DMS 273 (cell line): ENCODE results near the gene MAML1.

Source experiments
- DNase-seq: peaks from one replicate; lab custom pipeline; 2025; ENCODE audit not compliant: unreplicated experiment; lab: John Stamatoyannopoulos, UW

The MAML1 gene

DNA sequence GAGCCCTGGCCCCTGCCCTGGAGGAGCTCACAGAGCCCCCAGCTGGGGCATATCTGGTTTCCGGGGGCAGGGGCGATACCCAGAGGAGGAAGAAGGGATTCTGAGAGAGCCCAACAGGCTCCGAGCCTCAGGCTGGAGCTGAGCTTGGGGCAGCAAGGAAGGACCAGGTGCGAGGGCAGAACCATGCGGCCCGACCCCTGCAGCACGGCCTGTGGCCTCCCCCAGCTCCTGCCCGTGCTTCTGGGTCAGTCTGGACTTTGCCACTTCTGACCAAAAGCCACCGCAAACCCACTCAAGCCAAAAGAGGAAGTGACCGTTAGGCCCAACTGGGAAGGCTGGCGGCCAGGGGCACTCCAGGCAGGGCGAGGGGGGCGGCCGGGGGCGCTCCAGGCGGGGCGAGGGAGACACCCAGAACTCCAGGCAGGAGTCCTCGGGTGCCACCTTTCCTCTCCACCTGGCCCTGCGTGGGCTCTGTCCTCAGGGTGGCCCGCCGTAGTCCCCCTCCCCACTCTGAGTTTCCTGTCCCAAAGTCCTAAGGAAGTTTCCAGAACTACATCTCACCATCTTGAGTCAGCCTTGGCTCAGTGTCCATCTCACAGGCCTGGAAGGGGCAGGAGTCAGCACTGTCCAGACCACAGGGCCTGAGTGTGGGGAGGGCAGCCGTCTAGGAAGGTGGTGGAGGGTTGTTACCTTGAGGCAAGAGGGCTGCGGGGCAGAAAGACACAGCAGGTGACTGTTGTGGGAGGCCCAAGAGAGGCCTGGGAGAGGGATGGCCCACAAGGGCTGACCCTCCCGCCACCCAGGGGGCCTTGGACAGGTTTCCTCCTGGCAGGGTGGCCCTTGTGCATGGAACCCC is 60.2 kb downstream of the MAML1 start:
- no peak for DNase-seq

DNA sequence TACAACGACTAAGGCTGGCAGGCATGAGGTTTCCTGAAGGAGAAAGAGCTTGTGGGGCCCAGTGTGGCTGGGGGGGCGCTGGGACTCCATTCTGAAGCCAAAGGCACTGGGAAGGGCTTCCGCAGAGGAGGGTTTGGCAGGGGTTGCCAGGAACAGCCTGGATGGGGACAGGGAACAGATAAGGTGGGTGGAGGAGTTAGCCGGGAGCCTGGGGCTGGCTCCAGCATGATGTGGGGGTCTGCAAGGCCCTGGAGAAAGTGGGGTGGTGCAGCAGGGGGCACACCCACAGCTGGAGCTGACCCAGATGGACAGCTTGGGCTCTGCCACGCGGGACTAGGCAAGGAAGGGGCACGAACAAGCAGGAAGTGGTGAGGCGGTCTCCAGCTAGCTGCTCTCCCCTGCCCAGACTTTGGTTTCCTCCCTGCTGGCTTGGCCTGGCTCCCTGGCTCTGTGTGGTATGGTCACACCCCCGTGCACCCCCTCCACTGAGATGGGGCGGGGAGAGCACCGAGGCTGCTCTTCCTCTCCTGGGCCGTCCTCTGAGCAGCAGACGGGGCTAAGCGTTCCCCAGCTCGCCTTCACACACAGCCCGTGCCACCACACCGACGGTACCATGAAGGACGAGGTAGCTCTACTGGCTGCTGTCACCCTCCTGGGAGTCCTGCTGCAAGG is 61.0 kb downstream of the MAML1 start, which contains the start of gene LTC4S:
Gene LTC4S (plus strand): TSS at position 519 of the 672 bp plus-strand sequence. CDS start 95 bp downstream, at position 614.
- peak; percentile 49 for DNase-seq

DNA sequence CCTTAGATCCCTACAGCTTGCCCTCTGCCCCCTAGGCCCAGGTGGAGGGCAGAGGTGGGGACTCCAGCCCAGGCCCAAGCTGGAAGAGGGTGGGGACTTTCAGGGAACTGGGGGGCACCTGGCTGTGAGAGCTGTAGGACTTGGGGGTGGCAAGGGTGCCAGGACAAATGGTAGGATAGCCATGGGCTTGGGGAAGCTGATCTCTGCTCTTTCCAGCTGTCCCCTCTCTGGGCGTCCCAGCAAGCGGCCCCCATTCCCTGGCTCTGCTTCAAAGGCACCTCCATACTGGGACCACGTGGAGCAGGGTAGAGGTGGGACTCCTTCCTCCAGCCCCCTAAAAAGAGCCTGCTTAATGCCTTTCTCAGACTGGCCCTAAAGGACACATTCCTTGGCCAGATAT is 61.5 kb downstream of the MAML1 start:
- DNase-seq: no peak

DNA sequence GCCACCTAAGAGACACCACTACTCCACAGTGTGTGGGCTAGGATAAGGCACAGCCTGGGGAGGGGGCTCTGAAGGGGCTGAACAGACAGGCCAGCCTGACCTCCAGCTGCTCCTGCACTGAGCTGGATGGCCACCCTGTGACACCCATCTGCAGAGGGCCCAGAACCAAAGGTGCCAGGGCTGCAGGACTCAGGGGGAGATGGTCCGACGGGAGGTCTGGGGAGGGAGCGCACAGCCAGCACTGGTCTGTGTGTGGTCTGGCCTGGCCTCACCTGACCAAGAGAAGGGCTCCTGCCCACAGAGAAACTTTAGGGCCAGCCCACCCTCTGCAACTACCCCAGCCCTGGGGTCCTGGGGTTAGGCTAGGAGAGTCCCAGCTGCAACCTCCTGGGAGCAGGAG is 62.0 kb downstream of the MAML1 start:
- DNase-seq: no peak

DNA sequence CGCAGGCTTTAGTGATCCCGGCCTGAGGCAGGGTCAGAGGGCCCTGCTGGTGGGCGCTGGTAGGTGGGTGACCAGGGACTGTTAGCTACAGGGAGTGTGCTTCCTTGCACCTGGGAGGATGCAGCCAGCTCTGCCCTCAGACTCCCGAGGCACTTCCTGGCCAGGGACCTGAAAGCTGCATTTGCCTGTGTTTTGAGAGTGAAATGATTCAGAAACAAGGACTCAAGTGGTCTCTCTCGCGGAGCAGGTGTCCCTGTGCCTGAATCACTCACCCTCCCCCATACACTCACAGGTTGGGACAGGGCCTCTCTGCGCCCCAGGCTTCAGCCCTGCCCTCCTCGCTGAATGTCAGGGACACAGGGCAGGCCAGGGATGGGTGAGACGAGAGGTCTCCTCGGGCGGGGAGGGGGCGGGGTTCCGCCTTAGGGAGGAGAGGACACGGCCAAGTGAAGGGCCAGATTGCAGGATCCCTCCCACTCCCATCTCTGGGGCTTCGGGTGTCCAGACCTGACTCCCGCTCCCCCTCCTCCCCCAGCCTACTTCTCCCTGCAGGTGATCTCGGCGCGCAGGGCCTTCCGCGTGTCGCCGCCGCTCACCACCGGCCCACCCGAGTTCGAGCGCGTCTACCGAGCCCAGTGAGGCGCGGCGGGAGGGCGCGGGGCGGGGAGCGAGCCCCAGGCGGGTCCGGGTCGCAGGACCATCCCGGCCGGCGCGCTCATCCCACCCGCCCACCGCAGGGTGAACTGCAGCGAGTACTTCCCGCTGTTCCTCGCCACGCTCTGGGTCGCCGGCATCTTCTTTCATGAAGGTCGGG is 62.6 kb downstream of the MAML1 start:
- DNase-seq: peak; percentile 62

DNA sequence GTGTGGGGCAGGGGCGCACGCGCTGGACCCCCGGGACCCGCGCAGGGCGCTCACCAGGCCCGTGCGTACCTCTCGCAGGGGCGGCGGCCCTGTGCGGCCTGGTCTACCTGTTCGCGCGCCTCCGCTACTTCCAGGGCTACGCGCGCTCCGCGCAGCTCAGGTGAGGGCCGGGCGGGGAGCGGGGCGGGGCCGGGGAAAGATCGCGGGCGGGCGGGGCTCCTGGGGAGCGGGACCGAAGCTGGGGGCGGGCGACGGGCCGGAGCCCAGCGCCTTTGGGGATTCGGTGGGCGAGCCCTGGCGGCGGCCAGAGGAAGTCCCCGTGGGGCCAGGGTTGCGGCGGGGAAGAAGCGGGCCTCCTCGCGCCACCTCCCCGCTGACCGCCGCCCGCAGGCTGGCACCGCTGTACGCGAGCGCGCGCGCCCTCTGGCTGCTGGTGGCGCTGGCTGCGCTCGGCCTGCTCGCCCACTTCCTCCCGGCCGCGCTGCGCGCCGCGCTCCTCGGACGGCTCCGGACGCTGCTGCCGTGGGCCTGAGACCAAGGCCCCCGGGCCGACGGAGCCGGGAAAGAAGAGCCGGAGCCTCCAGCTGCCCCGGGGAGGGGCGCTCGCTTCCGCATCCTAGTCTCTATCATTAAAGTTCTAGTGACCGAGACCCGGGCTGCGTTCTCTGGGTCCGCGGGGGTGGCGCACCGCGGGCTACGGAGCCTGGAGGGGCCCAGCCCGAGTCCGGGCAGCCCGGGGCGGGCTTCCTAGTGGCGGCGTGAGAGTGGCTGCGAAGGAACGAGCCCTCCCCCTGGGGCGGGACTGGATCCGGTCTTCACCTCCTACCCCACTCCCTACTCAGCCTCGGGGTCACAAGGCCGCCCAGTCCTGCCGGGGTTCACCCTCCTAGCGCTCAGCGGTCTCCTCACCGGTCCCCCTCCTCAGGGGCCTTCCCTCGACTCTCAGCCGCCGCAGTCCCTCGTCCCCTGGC is 63.5 kb downstream of the MAML1 start:
- peak; percentile 86 for DNase-seq

DNA sequence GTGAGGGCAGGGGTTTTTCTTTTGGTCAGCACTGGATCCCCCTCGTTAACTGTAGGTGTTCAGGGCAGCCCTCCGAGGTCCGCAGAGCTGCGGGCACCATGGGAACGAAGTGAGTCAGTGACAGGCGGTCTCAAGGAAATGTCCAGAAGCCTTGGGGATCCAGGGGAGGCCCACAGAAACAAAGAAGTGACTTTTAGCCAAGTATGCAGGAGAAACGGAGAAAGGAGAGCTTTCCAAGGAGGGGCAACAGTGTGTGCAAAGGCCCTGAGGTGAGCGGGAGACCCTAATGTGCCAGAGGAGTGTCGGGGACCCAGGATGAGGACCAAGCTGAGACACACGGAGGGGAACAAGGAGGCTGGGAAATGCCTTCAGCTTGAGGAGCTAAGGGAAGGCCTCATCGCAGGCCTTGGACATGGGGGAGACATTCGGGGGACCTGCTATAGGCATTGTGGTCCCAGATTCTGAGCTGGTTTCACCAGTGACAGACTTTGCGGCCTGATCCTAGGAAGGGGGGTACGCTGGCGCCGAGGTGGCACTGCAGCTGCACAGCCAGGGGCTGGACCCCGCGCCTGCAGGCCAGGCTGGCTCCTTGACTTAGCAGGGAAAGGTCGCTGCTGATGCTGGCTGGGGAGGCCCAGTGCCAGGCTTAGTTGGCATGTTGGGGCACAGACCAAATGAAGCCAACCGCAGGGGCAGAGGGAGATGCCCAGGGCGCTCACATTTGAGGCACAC is 64.4 kb downstream of the MAML1 start:
- no peak for DNase-seq

DNA sequence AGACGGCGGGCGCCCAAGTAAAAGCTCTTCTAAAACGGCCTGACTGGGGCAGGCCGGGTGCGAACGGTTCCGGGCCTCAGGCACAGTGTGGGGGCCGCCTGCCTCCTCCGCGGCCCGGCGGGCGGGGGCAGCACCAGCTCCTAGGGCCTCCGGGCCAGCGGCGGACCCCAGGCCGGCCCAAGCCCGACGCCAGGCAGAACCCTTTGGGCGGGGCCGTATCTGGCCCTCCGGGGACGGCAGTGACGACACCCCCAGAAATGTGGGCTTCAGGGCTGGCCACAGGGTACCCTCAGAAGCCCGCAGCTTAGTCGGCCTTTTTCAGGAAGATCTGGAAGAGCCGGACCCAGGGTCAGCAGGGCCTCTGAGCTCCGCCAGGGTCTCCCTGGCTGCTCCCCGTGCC is 65.1 kb downstream of the MAML1 start:
- DNase-seq: no peak

DNA sequence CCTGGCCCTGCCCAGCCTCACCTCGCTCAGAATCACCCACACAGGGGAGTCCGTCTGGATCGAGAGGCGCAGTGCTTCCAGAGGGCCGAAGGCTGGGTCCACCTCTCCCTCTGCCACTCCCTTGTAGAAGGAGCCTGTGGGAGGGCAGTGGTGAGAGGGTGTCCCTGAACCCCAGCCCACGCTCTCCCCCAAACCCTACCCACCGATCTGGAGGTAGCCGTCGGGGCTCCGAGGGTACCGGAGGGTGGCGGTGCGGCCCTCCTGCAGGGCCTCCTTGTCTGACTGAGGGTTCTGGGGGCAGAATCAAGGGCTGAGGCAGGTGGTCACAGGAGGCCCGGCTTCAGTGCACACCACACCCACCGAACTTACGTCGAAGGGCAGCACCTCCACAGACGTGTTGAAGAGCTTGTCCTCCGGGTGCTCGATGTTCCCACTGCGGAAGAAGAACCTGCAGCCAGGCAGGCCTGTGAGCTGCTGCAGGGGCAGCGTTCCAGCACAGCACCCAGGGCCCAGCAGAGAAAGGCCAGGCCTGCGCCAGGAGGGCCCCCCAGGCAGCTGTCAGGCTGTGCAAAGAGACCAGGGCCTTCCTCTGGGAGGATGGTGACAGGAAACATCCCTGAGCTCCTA is 65.6 kb downstream of the MAML1 start:
- DNase-seq: no peak

DNA sequence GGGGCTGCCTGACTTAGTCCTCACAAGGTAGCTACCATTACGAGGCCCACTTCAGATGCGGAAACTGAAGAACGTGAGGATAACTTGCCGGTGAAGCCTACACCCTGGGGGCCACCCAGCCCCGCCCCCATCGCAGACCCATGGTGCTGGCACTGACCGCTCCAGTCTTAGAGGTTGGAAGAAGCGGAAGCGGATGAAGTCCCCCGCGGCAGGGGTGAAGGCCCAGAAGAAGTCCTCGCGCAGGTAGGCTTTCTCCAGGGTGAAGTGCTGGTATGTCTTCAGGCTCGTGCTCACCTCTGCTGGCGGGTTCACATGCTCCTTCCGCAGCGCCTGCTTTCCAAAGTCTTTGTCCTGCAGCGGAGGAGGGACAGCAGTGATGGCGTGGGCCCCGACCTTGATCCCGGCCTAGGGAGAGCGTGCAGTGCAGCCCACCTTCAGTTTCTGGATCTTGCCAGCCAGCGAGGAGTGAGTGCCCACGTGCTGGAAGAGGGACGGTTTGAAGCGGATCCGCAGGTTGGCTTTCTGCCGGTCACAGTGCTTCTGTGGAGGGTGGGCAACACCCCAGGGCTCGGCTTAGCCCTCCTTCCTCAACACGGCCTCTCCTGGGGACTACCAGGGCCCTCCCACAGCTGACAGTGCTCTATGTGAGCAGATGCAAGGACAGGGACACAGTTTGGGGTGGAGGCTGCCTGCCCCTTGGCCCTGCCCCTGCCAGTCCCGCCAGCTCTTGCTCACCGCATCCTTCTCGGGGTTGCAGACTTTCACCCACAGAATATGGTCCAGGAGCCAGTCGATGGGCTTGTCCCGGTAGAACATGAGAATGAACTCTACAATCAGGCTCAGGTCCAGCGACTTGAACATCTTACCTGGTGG is 66.4 kb downstream of the MAML1 start:
- DNase-seq: no peak

DNA sequence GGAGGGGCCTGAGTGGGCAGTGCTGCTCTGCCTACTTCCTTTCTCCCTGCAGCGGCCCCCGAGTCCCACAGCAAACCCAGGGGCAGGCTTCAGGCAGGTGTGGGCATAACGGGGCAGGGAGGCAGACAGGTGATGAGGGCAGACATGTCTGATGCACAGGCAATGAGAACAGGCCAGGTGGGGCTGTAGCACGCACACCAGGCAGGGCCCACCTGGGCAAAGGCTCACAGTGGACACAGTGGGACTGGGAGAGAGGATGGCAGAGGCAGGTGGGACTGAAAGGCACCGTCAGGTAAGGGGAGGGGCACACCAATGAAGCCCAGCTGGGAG is 67.0 kb downstream of the MAML1 start:
- DNase-seq: no peak

DNA sequence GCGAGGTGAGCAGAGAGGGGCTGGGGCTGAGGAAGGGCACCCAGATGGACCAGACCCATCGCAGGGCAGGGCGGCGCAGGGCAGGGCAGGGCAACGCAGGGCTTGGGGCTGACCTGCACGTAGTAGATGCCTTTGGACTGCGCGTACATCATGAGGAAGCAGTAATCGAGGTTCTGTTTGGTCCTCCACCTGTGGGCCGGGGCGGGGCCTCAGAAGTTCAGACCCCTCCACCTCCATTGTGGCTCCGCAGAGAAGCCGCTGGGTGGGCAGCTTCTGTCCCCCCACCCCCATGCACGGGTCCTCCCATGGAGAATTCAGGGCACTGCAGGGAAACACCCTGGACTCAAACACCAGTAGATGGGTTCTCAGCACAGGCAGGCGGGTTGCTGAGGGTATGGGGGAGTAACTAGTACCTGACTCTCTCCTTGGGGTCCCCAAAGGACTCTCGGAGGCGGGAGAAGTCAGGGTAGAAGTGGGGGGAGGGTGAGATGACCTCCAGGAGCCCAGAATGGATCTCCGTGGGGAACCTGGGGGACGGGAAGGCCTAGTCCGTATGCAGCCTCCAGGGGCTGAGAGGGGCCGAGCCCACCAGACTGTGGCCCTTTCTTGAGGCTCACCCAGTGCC is 67.6 kb downstream of the MAML1 start:
- DNase-seq: no peak

DNA sequence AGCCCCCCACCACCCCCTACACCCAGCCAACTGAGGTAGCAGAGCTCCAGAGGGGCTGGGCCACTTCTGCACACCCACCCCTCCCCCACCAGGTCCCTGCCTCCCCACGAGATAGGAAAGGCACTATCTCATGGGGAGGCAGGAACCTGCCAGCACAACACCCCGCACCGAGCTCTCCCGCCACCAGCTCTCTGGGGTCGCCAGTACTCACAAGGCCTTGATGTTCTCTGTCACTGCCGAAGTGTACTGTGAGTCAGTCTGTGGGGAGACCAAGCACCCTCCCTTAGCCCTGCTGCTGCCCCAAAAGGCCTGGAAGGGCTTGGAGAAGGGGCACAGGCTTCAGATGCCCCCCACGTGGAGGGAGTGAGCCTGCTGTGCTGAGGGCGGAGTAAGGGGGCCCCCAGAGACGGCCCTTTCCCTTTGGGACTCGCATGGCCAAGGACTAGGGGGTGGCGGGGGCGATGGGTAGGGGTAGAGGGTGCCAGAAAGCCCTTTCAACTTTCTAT is 68.1 kb downstream of the MAML1 start:
- no peak for DNase-seq

DNA sequence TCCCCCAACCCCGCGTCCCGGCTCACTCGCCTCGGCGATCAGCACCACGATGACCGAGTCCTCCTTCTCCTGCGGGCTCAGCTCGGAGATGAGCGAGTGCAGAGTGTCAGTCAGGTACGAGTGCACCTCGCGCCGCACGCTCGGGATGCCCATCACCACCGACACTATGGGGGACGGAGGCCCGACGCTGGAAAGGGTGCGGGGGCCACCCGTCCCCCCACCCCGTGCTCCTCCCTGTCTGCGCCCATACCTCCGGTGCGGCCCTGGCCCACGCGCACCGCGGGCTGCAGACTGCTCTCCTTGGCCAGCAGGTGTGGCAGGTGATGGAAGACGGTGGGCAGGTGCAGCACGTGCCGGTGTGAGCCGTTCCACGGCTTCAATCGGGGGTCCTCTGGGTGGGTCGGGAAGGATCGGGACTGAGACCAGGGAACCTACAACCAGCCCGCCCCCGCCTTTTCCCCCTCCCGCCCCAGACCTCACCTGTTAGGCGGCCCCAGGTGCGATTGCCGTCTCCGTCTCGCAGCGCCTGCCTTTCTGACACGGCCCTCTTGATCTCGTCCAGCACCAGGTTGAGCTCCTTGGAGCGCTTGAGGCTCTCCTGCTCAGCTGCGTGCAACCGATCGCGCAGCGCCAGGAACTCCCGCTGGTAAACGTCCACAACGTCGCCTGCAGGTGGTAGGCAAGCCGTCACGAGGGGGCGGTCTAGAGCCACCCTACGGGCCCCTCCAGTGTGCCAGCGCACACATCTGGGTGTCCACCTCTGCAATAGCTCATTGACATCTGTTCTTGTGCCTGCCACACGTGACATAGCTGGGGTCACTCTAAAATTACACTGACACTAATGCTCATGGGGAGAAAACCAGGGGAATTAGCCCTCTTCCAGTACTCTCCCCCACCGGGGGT is 68.9 kb downstream of the MAML1 start:
- no peak for DNase-seq

DNA sequence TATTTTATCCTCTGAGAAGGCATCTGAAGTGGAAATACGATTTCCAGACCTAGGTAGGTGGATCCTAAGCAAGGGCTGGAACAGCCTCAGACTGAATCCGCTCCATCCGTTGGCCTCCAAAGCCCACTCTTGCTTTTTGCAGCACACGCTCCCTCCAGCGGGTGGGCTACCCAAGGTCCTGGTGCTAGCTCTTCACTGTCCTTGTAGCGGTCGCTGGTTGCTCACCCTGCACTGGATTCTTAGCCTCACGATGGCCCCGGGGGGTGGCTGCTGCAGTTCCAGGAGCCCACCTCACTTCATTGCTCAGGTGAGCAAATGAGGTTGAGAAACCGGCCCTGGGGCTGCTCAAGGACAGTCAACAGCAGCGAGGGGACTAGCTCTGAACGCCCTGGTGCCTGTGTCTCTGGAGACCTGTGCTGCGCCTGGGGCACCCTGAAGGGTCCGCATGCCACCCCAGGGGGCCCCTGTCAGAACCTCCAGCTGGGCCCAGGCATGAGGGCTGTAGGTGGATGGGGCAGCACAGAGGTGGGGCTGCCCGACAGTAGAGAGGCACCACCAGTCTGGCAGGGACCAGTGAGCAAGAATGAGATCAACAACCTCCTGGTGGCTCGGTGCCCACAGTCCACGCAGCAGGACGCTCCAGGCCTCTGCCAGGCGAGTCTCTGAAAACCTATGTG is 69.7 kb downstream of the MAML1 start:
- no peak for DNase-seq

DNA sequence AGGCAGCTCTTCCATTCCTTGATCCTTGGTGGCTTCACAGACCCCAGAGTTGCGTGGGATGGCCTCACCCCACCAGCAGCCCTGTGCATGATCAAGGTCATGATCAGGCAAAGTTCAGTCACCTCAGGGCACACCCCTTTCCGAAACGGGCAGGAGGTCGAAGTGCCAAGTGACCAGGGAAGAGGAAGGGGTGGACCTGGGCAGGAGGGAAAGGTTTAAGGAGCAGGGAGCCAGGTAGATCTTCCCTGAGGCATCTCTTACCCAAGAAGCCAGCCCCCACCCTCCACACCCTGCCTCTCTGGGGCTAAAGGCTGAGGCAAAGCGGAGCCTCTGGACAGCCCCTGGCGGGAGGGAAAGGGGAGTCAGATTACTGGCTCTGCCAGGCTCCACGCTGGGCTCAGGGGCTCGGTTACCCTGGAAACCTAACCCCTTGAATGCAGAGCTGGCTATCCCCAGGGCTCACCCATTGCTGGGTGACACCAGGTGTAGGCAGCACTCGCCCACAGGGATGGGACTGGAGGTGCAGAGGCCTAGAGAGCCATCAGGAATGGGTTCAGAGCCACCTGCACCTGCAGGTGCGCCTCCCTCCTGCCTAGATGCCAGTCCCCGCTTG is 70.4 kb downstream of the MAML1 start:
- DNase-seq: peak; percentile 58
